ENCODE data around the gene ABR.
"Not testable (repeated sequence)": the region's sequence is repeated elsewhere in the genome, so short reads cannot be mapped to it uniquely, and the experiment has no call there.

The ABR gene

GRCh38 chr17:1144162-1144561 lies 35.6 kb downstream of the ABR start:
- H3K27me3 ChIP-seq (ENCODE audit: control insufficient read depth, insufficient read depth, low read length) = no peaks in the 10 kb centered on the region
- H3K9me3 ChIP-seq (ENCODE audit: control insufficient read depth, insufficient read depth, low read length) = no peaks in the 10 kb centered on the region
- H3K9ac ChIP-seq (ENCODE audit: low read depth, low read length) = no peak overlapping the region
- no peak overlapping the region for H3K4me3 ChIP-seq (ENCODE audit: low read depth, low read length)
- H3K36me3 ChIP-seq (ENCODE audit: control insufficient read depth, insufficient read depth, low read length) = no peaks in the 10 kb centered on the region
- no peak overlapping the region for H3K27ac ChIP-seq (ENCODE audit: low read depth, low read length)
- peaks cover 4% of the 10 kb centered on the region; the same call in 1 of the 2 replicates for H3K4me1 ChIP-seq (ENCODE audit: control insufficient read depth, insufficient read depth, low read length)

DNA sequence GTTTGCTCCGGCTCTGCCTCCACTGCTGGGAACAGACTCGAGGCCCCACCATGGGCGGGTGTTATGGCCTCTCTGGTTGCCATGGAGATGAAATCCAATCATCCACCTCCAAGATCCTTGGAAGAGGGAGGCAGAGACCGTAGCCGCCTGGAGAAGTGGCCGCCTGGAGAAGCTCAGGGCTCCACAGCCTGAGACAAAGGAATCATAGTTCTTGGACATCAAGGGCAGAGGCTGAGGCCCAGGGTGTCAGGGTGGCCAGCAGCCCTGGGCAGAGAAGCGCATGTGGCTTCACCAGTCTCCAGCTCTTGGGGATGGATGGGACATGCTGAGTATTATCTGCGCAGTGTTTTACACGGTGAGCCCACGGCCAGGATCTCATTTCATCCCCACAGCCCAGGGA lies 36.2 kb downstream of the ABR start:
- H3K9ac ChIP-seq (ENCODE audit: low read depth, low read length) = no peak overlapping the region
- H3K36me3 ChIP-seq (ENCODE audit: control insufficient read depth, insufficient read depth, low read length) = no peaks in the 10 kb centered on the region
- H3K27me3 ChIP-seq (ENCODE audit: control insufficient read depth, insufficient read depth, low read length) = no peaks in the 10 kb centered on the region
- H3K27ac ChIP-seq (ENCODE audit: low read depth, low read length) = no peak overlapping the region
- H3K4me3 ChIP-seq (ENCODE audit: low read depth, low read length) = no peak overlapping the region
- H3K9me3 ChIP-seq (ENCODE audit: control insufficient read depth, insufficient read depth, low read length) = no peaks in the 10 kb centered on the region
- peaks cover 7% of the 10 kb centered on the region; the same call in 1 of the 2 replicates for H3K4me1 ChIP-seq (ENCODE audit: control insufficient read depth, insufficient read depth, low read length)

DNA sequence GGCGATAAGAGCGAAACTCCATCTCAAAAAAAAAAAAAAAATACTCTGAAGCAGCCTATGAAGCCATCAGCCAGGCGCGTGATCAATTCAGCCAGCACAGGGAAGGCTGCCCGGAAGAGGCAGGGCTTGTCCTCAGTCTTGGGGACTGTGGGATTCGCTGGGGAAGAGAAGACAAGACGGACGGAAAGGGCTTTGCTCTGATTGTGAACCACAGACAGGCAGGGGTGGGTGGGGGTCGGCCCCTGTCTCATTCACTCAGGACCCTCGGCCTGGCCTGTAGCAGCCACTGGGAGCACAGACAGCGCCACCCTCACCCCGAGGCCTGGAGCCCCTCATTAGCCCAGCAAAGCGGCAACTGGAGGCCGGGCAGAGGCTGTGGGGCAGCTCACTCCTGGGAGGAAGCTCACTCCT lies 37.2 kb downstream of the ABR start:
- H3K27ac ChIP-seq (ENCODE audit: low read depth, low read length) = no peak overlapping the region
- no peaks in the 10 kb centered on the region for H3K9me3 ChIP-seq (ENCODE audit: control insufficient read depth, insufficient read depth, low read length)
- H3K36me3 ChIP-seq (ENCODE audit: control insufficient read depth, insufficient read depth, low read length) = no peaks in the 10 kb centered on the region
- no peak overlapping the region for H3K9ac ChIP-seq (ENCODE audit: low read depth, low read length)
- H3K4me3 ChIP-seq (ENCODE audit: low read depth, low read length) = no peak overlapping the region
- H3K4me1 ChIP-seq (ENCODE audit: control insufficient read depth, insufficient read depth, low read length) = peaks cover 7% of the 10 kb centered on the region; the same call in 1 of the 2 replicates
- H3K27me3 ChIP-seq (ENCODE audit: control insufficient read depth, insufficient read depth, low read length) = no peaks in the 10 kb centered on the region

- Histone ChIP-seq H3K36me3 (ENCODE audit: control insufficient read depth, insufficient read depth, low read length) (no peaks in the 10 kb centered on the region), H3K4me3 (ENCODE audit: low read depth, low read length) (no peak overlapping the region), H3K9ac (ENCODE audit: low read depth, low read length) (no peak overlapping the region), H3K4me1 (ENCODE audit: control insufficient read depth, insufficient read depth, low read length) (0 out of 2 replicates have a peak, but pooled peaks cover 3% of the 10 kb centered on the region), H3K9me3 (ENCODE audit: control insufficient read depth, insufficient read depth, low read length) (no peaks in the 10 kb centered on the region), H3K27me3 (ENCODE audit: control insufficient read depth, insufficient read depth, low read length) (no peaks in the 10 kb centered on the region), H3K27ac (ENCODE audit: low read depth, low read length) (no peak overlapping the region)
Observed at GRCh38 chr17:1137465-1137894, 42.3 kb downstream of the ABR start.

DNA sequence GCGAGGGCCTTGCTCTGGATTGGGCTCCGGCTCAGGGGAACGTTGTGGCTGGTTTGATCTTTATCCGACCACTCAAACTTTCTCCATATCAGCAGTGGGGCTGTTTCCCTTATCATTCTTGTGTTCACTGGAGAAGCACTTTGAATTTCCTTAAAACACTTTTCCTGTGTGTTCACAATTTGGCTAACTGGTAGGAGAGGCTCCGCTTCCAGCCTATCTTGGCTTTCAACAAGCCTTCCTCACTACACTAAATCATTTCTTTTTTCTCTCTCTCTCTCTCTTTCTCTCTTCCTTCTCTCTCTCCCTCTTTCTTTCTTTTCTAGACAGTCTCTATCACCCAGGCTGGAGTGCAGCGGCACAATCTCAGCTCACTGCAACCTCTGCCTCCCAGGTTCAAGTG lies 43.0 kb downstream of the ABR start:
- no peak overlapping the region for H3K9ac ChIP-seq (ENCODE audit: low read depth, low read length)
- no peaks in the 10 kb centered on the region for H3K36me3 ChIP-seq (ENCODE audit: control insufficient read depth, insufficient read depth, low read length)
- H3K9me3 ChIP-seq (ENCODE audit: control insufficient read depth, insufficient read depth, low read length) = no peaks in the 10 kb centered on the region
- H3K27ac ChIP-seq (ENCODE audit: low read depth, low read length) = no peak overlapping the region
- no peak overlapping the region for H3K4me3 ChIP-seq (ENCODE audit: low read depth, low read length)
- H3K27me3 ChIP-seq (ENCODE audit: control insufficient read depth, insufficient read depth, low read length) = no peaks in the 10 kb centered on the region
- H3K4me1 ChIP-seq (ENCODE audit: control insufficient read depth, insufficient read depth, low read length) = 0 out of 2 replicates have a peak, but pooled peaks cover 3% of the 10 kb centered on the region

GRCh38 chr17:1134634-1135324 lies 45.0 kb downstream of the ABR start:
- no peaks in the 10 kb centered on the region for H3K9me3 ChIP-seq (ENCODE audit: control insufficient read depth, insufficient read depth, low read length)
- H3K27me3 ChIP-seq (ENCODE audit: control insufficient read depth, insufficient read depth, low read length) = no peaks in the 10 kb centered on the region
- H3K36me3 ChIP-seq (ENCODE audit: control insufficient read depth, insufficient read depth, low read length) = no peaks in the 10 kb centered on the region
- no peak overlapping the region for H3K9ac ChIP-seq (ENCODE audit: low read depth, low read length)
- no peak overlapping the region for H3K4me3 ChIP-seq (ENCODE audit: low read depth, low read length)
- H3K4me1 ChIP-seq (ENCODE audit: control insufficient read depth, insufficient read depth, low read length) = 0 out of 2 replicates have a peak, but pooled peaks cover 3% of the 10 kb centered on the region
- no peak overlapping the region for H3K27ac ChIP-seq (ENCODE audit: low read depth, low read length)

DNA sequence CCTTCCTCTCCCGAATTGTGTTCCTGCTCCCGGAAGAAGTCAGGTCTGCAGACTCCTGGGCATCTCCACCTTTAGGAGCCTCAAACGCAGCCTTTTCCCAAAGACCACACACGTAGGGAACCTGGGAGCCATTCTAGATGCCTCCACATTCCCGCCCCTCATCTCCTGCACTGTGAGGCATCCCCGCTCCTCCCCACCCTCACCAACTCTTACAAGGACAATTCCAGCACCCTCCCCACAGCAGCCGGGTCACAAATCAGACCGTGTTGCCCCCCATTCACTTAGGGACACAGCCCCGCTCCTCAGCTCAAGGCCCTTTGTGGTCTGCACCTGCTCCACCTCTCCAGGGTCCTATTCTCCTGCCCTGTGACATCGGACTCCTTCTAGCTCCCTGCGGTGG lies 49.6 kb downstream of the ABR start:
- H3K4me1 ChIP-seq (ENCODE audit: control insufficient read depth, insufficient read depth, low read length) = no peaks in the 10 kb centered on the region
- H3K9ac ChIP-seq (ENCODE audit: low read depth, low read length) = no peak overlapping the region
- H3K4me3 ChIP-seq (ENCODE audit: low read depth, low read length) = no peak overlapping the region
- no peaks in the 10 kb centered on the region for H3K36me3 ChIP-seq (ENCODE audit: control insufficient read depth, insufficient read depth, low read length)
- no peaks in the 10 kb centered on the region for H3K27me3 ChIP-seq (ENCODE audit: control insufficient read depth, insufficient read depth, low read length)
- no peak overlapping the region for H3K27ac ChIP-seq (ENCODE audit: low read depth, low read length)
- H3K9me3 ChIP-seq (ENCODE audit: control insufficient read depth, insufficient read depth, low read length) = no peaks in the 10 kb centered on the region

DNA sequence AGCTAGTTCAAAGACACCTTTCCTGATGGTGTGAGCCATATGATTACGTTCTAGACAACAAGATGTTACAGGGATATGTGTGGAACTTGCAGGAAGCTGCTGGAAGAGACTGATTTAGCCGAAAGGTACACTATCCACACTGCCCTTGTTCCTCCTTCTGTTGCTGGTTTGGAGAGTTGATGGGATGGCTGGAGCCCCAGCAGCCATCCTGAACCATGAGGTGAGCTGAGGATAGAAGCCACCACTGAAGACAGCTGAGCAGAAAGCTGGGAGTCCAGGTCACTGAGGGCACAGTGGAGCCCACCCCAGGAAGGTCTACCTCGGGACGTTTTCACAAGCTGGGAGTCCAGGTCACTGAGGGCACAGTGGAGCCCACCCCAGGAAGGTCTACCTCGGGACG lies 51.3 kb downstream of the ABR start:
- H3K9ac ChIP-seq (ENCODE audit: low read depth, low read length); H3K27ac ChIP-seq (ENCODE audit: low read depth, low read length); H3K27me3 ChIP-seq (ENCODE audit: control insufficient read depth, insufficient read depth, low read length); H3K4me1 ChIP-seq (ENCODE audit: control insufficient read depth, insufficient read depth, low read length); H3K9me3 ChIP-seq (ENCODE audit: control insufficient read depth, insufficient read depth, low read length); H3K36me3 ChIP-seq (ENCODE audit: control insufficient read depth, insufficient read depth, low read length); H3K4me3 ChIP-seq (ENCODE audit: low read depth, low read length): not testable (repeated sequence)

- Histone ChIP-seq H3K4me3 (ENCODE audit: low read depth, low read length) (no peak overlapping the region), H3K27ac (ENCODE audit: low read depth, low read length) (no peak overlapping the region), H3K9ac (ENCODE audit: low read depth, low read length) (no peak overlapping the region), H3K36me3 (ENCODE audit: control insufficient read depth, insufficient read depth, low read length) (no peaks in the 10 kb centered on the region), H3K4me1 (ENCODE audit: control insufficient read depth, insufficient read depth, low read length) (peaks cover 7% of the 10 kb centered on the region; the same call in 1 of the 2 replicates), H3K9me3 (ENCODE audit: control insufficient read depth, insufficient read depth, low read length) (no peaks in the 10 kb centered on the region), H3K27me3 (ENCODE audit: control insufficient read depth, insufficient read depth, low read length) (no peaks in the 10 kb centered on the region)
Observed at GRCh38 chr17:1126801-1127550, 52.8 kb downstream of the ABR start.

DNA sequence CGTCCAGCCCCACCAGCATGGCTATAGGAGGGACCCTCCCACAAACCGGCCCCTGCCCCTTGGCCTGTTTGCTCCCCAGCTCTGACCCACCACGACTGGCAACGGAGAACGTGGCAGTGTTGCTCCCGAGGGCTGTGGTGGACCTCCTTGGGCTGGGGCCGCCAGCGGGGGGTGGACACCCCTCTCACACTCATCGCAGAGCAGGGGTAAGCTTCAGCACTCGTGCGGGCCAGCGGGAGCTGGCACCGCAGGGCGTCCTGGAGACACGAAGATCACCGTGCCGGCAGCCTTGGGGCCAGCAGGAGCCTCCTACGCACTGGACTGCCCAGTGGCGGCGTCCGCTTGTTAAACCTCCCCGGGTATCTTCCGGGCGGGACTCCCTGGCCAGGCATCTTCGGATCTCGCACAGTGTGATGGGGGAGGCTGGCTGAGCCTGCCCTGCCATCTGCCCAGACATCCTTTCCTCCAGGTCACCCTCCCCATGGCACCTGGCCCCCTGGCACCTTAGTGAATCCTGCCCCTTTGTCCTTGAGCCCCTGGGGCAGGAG lies 53.5 kb downstream of the ABR start:
- Histone ChIP-seq H3K9ac (ENCODE audit: low read depth, low read length) (no peak overlapping the region), H3K36me3 (ENCODE audit: control insufficient read depth, insufficient read depth, low read length) (no peaks in the 10 kb centered on the region), H3K4me3 (ENCODE audit: low read depth, low read length) (no peak overlapping the region), H3K9me3 (ENCODE audit: control insufficient read depth, insufficient read depth, low read length) (no peaks in the 10 kb centered on the region), H3K27ac (ENCODE audit: low read depth, low read length) (no peak overlapping the region), H3K4me1 (ENCODE audit: control insufficient read depth, insufficient read depth, low read length) (peaks cover 7% of the 10 kb centered on the region; the same call in 1 of the 2 replicates), H3K27me3 (ENCODE audit: control insufficient read depth, insufficient read depth, low read length) (no peaks in the 10 kb centered on the region)

DNA sequence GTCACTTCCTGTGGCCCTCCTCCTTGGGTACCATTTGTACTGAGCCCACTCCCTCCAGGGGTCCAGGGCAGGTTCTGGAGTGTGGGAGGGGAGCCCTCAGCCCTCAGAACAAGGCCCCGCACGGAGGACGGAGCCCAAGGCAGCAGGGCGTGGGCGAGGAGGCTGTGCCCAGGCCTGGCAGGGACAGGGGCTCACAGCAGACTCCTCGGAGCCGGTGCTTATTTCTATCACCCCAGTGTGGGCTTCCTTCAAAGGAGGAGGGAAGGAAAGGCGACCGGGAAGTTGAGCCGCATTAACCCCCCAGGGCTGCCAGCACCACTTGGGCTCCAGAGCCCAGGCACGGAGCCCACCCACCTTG lies 54.0 kb downstream of the ABR start:
- Histone ChIP-seq H3K36me3 (ENCODE audit: control insufficient read depth, insufficient read depth, low read length) (no peaks in the 10 kb centered on the region), H3K27ac (ENCODE audit: low read depth, low read length) (no peak overlapping the region), H3K9ac (ENCODE audit: low read depth, low read length) (no peak overlapping the region), H3K27me3 (ENCODE audit: control insufficient read depth, insufficient read depth, low read length) (no peaks in the 10 kb centered on the region), H3K9me3 (ENCODE audit: control insufficient read depth, insufficient read depth, low read length) (no peaks in the 10 kb centered on the region), H3K4me3 (ENCODE audit: low read depth, low read length) (no peak overlapping the region), H3K4me1 (ENCODE audit: control insufficient read depth, insufficient read depth, low read length) (peaks cover 7% of the 10 kb centered on the region; the same call in 1 of the 2 replicates)

Data from HUES48 (cell line).